Measurements from ENCODE around the gene NAP1L4.
A peak's percentile ranks its signal among the peaks of the same experiment; 100 is the strongest.
"Not testable (repeated sequence)": the region's sequence is repeated elsewhere in the genome, so short reads cannot be mapped to it uniquely, and the experiment has no call there.

The NAP1L4 gene

GRCh38 chr11:2920343-2920742, 71.8 kb downstream of the NAP1L4 start:
- DNase-seq = no peak

- no peak for DNase-seq
Observed at GRCh38 chr11:2919837-2920236, 72.3 kb downstream of the NAP1L4 start.

- DNase-seq = no peak
Observed at GRCh38 chr11:2919188-2919587, 72.9 kb downstream of the NAP1L4 start.

GRCh38 chr11:2917842-2918490, 74.2 kb downstream of the NAP1L4 start:
- DNase-seq = no peak

GRCh38 chr11:2916892-2917645, 75.1 kb downstream of the NAP1L4 start:
- no peak for DNase-seq

GRCh38 chr11:2916114-2916891, 75.8 kb downstream of the NAP1L4 start:
- no peak for DNase-seq

GRCh38 chr11:2915473-2915872, 76.7 kb downstream of the NAP1L4 start:
- no peak for DNase-seq

GRCh38 chr11:2914455-2915195, 77.5 kb downstream of the NAP1L4 start:
- DNase-seq = peak; percentile 55

GRCh38 chr11:2913776-2914175, 78.4 kb downstream of the NAP1L4 start:
- no peak for DNase-seq

- DNase-seq = no peak
Observed at GRCh38 chr11:2913019-2913431, 79.1 kb downstream of the NAP1L4 start.

- DNase-seq = no peak
Observed at GRCh38 chr11:2912498-2912897, 79.6 kb downstream of the NAP1L4 start.

GRCh38 chr11:2911785-2912391, 80.2 kb downstream of the NAP1L4 start:
- DNase-seq = no peak

- DNase-seq = no peak
Observed at GRCh38 chr11:2911088-2911784, 80.9 kb downstream of the NAP1L4 start.

GRCh38 chr11:2910401-2910955, 81.7 kb downstream of the NAP1L4 start:
- no peak for DNase-seq

GRCh38 chr11:2909133-2909902, 82.8 kb downstream of the NAP1L4 start:
- no peak for DNase-seq

GRCh38 chr11:2908130-2908529, 84.0 kb downstream of the NAP1L4 start:
- no peak for DNase-seq

GRCh38 chr11:2905299-2905698, 86.8 kb downstream of the NAP1L4 start:
- not testable (repeated sequence) for DNase-seq

- no peak for DNase-seq
Observed at GRCh38 chr11:2904153-2905052, 87.7 kb downstream of the NAP1L4 start.

- no peak for DNase-seq
Observed at GRCh38 chr11:2903672-2904011, 88.5 kb downstream of the NAP1L4 start.

Measured in NCI-H1092 treated with DMSO at 0.1 percent for 48 hours (cell line).